Left cardiac atrium (tissue), 4 donors: ENCODE results near the gene FADS2. TPM values are rescaled to one million over a fixed set of nuclear protein-coding genes. Genes with fewer than 3 reads are reported as not detected.

Experiments
- ATAC-seq, 2 donors: fragments of 200-7000 bp; cut with Tn5 transposase; one replicate each; pipeline ENCODE4 v1.9.1; 2020; ENCODE audit warnings: mild to moderate bottlenecking in 2 of 2, moderate library complexity in 2 of 2
- DNase-seq: peaks from one replicate; pipeline ENCODE4 v3.0.0-alpha.2; 2020
- intact Hi-C, 2 donors: fragments of 100-400 bp; cut with DNase I; formaldehyde crosslinking; loops; one replicate each; pipeline versions ENCODE4 v1.14.1 to v1.15.1; 2022 to 2023
- total RNA-seq, 2 donors: library from RNA; stranded (reverse); fragmentation: NEBNext Ultra II Directional; extraction: Animal tissue kit (Norgen Biotek cat#: 25700); gene quantifications; one replicate each; pipeline ENCODE4 v1.2.1, GENCODE V29; 2021
- donor health status: DM: no; HTN: yes; CAD: no.
- donor health status: DM: no; HTN: yes; CAD: no; lungs with severe emphysema.
- donor health status: DM: yes; HTN: yes; CAD: no.
- donor health status: Dilated cardiomyopathy.

FADS2 gene
- total RNA-seq, 2 donors from 2014 or later, result 26.3 to 67.5 TPM

DNA sequence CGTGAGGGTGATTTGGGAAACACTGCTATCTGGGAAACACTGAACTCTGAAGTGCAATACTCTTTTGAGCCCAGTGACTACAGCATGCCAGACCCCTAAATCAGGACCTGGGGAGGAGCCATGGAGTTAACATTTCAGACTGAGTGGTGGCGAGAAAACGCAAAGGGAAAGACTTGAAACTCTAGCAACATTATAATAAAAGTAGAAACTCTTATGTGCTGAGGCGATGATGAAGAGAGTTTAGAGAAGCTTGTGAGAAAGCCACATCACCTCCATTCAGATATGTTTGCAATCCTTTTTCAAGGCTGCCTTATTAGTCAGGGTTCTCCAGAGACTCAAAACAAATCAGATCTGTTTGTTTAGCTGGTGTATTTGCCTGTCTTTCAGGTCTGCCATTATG lies 33.5 kb upstream of the FADS2 start:
- ATAC-seq (no peak), DNase-seq (no peak)
- intact Hi-C loops, result no loop called here

DNA sequence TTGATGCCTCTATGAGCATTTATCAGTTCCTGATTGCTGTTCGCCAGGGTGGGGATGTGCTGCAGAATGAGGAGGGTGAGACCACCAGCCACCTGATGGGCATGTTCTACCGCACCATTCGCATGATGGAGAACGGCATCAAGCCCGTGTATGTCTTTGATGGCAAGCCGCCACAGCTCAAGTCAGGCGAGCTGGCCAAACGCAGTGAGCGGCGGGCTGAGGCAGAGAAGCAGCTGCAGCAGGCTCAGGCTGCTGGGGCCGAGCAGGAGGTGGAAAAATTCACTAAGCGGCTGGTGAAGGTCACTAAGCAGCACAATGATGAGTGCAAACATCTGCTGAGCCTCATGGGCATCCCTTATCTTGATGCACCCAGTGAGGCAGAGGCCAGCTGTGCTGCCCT lies 32.6 kb upstream of the FADS2 start:
- intact Hi-C loops, result loop anchor here in 1 of 2 donors (5.0 kb wide), 2 partner anchors 102 to 312 kb away; no protein-coding TSS in a partner anchor
- ATAC-seq, result no peak
- DNase-seq, result no peak

DNA sequence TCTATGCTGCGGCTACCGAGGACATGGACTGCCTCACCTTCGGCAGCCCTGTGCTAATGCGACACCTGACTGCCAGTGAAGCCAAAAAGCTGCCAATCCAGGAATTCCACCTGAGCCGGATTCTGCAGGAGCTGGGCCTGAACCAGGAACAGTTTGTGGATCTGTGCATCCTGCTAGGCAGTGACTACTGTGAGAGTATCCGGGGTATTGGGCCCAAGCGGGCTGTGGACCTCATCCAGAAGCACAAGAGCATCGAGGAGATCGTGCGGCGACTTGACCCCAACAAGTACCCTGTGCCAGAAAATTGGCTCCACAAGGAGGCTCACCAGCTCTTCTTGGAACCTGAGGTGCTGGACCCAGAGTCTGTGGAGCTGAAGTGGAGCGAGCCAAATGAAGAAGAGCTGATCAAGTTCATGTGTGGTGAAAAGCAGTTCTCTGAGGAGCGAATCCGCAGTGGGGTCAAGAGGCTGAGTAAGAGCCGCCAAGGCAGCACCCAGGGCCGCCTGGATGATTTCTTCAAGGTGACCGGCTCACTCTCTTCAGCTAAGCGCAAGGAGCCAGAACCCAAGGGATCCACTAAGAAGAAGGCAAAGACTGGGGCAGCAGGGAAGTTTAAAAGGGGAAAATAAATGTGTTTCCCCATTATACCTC lies 32.1 kb upstream of the FADS2 start:
- no peak for DNase-seq
- no peak for ATAC-seq
- intact Hi-C loops, result loop anchor here in 1 of 2 donors (2.0 to 5.0 kb wide), 4 partner anchors 101 to 311 kb away; no protein-coding TSS in a partner anchor

DNA sequence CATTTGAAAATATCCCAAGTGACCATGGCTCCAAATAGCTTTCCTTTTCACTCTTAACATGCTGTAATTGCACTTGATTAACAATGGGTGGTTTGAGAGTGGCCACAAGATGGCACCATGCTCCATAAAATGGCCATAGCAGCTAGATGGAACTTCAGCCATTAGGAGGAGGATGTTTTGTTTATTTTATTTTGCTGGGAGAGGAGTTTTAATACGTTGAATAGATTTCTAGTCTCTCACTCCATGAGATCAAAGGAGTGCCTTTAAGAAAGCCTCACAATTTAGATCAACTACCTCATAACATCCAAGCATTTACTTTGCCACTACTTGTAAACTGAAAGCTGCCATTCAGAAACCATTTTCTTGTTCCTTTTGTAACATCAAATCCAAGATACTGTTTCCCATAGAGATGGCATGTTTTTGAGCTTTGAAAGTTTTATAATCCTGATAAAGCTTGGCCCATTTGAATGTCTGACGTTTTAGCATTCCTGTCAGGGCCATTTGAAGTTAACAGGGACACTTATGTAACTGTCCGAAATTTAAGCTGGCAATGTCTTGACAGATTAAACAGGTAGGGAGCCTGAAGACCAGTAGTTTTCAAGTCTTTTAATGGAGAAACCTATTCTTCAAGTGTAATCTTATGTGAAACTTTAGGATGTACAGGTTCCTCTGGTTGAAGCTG lies 30.7 kb upstream of the FADS2 start:
- intact Hi-C loops, result loop anchor here in 1 of 2 donors (2.0 to 5.0 kb wide), 4 partner anchors 100 to 310 kb away; no protein-coding TSS in a partner anchor
- ATAC-seq, result peak; percentile 15 to 38
- peak; percentile 82 for DNase-seq

DNA sequence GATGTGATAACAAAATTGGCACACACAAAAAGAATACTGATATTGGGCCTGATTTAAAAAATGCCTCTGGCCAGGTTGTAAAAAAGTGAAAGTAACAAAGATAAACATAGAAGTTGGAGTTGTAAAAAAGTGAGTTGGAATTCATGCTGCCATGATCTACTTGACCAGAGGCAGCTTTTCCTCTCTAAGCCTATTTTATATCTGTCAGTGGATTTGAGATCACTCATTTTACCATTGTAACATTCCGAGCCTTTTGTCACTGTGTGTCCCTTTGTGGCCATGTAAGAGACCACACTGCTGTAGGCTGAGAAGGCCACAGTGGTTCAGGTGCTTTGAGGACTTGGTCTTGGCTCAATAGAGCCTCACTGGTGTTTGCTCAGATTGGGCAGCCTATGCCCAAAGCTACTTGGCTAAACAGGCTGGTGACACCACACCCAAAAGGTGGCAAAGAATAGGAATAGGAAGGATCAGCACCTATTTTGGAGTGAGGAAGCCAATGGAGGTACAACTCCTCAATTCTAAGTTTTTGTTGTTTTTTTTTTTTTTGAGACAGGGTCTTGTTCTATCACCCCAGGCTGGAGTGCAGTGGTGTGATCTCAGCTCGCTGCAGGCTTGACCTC lies 28.3 kb upstream of the FADS2 start:
- intact Hi-C loops, result loop anchor here (5.0 to 10.0 kb wide), 5 partner anchors 65 to 308 kb away; partner anchors contain the start of gene BEST1 (in 1 of the 2)
- no peak for DNase-seq
- no peak for ATAC-seq

DNA sequence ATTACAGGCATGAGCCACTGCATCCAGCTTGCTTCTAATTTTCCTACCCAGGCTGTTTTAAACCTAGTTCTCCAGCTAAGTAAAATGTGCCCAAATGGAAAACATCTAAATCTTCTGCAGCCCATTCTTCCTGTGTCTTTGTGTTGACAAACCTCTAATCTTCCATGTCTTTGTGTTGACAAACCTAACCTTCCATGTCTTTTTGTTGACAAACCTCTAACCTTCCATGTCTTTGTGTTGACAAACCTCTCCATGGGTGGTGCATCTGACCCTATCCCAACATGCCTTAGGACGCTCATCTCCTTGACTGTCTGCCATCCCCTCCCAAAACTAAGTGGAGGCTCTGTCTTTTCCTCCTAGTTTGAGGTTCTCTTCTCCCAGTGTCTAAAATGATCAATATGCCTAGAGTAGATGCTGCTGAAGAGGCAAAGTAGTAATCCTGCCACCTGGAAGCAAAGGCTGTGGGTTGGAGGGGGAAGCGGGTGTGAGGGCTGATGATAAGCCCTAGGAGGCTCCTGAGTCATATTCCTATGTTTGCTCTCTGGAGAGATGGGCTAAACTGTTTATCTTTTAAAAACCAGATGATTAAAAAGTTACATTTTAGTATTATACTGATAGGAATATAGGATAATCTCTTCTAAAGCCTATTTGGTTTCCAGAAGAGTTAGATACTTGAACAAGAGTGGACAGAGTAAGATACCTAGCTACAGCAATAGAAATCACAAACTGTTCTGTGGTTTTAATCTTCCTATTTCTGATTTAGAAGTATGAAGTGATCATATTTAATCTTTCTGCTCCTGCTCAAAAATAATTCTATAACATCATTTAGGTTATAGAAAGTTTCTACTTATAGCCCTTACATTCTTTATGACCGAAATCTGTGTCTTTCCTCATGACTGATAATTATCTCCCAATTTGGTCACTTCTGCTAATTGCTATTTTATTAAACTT lies 27.5 kb upstream of the FADS2 start:
- intact Hi-C loops, result loop anchor here in 1 of 2 donors (5.0 to 10.0 kb wide), 3 partner anchors 64 to 274 kb away; partner anchors contain the start of gene BEST1
- DNase-seq (no peak), ATAC-seq (no peak)

DNA sequence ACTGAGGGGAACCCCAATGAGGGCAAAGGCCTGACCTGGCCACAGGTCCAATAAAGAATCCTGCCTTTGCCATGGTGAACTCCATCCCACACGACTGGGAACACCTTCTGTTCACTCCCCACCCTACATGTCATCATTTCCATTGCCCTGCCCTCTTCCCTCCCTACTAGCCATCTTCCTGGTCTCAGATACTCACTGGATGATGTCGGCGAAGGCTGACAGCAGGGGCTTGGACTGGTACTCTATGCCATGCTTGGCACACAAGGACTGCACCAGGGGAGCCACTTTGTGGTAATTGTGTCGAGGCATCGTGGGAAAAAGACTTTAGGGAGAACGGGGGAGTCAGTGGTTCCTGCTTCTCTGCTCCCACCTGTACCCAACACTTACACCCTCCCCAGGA lies 25.5 kb upstream of the FADS2 start:
- DNase-seq, result no peak
- no peak for ATAC-seq
- intact Hi-C loops, result loop anchor here in 1 of 2 donors (5.0 to 10.0 kb wide), 3 partner anchors 62 to 272 kb away; partner anchors contain the start of gene BEST1

DNA sequence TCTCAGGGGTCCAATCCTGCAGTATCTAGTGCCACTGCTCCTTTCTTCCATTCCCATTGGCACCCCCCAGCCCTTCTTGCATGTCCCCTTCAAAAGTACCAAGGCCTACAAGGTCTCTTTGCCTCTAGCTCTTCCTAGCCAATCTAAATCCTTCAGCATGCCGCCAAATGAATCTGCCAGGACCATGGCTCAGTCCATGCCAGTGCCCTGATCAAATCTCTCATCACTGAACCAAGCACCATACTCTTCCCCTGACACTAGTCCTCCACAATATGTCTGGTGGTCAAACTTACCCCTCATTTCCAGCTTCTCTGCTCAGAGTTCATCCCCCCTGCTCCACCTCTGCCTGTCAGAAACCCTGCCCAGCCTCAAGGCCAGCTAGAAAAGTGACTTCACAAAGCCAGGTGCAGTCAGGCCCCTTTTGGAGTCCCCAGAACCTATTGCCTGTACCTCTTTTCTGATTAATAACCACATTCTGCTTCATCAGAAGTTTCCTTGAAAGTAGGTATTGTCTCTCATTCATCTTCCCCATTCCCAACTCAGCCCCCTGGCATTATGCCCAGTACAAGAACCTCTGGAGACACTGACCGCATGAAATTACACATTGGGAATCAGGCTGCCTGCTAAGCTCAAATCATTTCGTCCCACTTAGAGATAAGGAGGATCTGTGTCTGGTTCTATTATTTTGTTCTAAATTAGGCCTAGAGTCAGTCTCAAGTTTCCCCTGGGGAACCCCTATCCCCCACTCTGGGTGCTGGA lies 24.0 kb upstream of the FADS2 start:
- ATAC-seq, result no peak

DNA sequence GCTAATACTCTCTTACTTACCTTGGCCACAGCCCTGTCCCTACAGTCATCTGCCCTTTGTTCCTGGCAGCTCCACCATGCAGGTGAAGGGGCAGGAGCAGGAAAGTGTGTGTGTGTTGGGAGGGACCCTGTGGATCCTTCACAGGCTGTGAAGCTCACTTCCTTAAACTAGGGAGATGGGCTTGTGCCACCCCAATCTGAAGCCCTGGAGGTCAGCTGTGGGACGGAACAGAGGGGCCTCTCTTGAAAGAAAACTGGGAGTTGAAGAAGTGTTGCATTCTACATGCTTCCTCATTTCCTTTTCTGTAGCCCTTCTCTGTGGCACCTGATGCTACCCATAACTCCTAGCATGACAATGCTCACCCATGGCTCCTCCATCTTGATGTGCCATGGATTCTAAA lies 23.0 kb upstream of the FADS2 start:
- no peak for ATAC-seq
- intact Hi-C loops, result loop anchor here in 1 of 2 donors (10.0 kb wide), 2 partner anchors 60 to 270 kb away; no protein-coding TSS in a partner anchor
- DNase-seq, result no peak

More for the DNA sequence above, 24.0 kb upstream of the FADS2 start:
- DNase-seq, result no peak
- intact Hi-C loops, result loop anchor here in 1 of 2 donors (5.0 to 10.0 kb wide), 3 partner anchors 61 to 271 kb away; partner anchors contain the start of gene BEST1

DNA sequence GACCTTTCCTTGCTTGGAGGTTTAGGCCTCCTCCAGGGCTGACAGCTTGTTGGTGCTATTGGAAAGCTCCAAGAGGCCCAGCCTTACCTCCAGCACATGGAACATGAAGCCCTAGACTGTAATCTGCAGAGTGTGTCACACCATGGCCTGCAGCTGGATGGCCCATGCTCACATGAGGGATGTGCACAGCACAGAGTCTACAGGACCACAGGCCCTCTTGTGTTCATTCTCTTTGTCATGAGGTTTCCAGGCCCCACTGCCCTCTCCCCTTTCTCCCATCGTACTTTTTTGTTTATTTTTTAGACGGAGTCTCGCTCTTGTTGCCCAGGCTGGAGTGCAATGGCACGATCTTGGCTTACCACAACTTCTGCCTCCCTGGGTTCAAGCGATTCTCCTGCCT lies 21.3 kb upstream of the FADS2 start:
- DNase-seq (no peak), ATAC-seq (no peak)
- intact Hi-C loops, result loop anchor here in 1 of 2 donors (10.0 kb wide), 2 partner anchors 58 to 268 kb away; no protein-coding TSS in a partner anchor

DNA sequence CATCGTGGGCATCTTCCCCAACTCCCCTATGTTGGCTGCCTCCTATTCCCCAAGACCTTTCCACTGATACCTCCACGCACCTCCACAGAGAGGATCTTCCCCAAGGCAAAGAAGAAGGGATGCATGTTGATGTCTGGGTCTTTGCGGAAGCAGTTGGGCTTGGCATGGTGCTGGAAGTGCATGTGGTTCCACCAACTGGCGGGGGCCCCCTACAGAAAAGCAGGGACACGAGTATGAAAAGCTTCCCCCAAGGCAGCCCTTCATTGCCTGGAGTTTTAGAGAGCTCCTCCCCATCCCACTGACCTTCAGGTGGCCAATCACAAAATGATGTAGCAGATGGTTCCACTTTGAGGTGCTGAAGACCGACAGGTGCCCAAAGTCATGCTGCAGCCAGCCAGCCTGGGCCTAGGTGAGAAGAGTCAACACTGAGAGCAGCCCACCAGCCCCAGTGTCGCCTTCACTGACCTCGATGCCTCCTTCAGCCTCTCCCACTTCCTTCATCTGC lies 17.4 kb upstream of the FADS2 start:
- ATAC-seq (no peak), DNase-seq (no peak)
- intact Hi-C loops, result no loop called here

DNA sequence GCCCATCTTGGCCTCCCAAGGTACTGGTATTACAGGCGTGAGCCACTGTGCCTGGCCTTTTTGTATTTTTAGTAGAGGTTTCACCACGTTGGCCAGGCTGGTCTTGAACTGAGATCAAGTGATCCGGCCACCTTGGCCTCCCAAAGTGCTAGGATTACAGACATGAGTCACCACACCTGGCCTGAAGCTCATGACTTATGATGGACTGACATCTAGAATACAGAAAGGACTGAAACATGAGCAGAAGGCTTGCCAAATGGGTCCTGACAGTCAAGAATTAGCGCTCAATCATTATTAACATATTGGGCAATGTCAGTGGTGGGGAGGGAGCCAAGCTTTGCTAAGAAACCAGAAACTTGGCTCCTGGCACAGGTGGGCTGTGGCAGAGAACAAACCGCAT lies 16.3 kb upstream of the FADS2 start:
- DNase-seq (no peak), ATAC-seq (no peak)
- intact Hi-C loops, result no loop called here

DNA sequence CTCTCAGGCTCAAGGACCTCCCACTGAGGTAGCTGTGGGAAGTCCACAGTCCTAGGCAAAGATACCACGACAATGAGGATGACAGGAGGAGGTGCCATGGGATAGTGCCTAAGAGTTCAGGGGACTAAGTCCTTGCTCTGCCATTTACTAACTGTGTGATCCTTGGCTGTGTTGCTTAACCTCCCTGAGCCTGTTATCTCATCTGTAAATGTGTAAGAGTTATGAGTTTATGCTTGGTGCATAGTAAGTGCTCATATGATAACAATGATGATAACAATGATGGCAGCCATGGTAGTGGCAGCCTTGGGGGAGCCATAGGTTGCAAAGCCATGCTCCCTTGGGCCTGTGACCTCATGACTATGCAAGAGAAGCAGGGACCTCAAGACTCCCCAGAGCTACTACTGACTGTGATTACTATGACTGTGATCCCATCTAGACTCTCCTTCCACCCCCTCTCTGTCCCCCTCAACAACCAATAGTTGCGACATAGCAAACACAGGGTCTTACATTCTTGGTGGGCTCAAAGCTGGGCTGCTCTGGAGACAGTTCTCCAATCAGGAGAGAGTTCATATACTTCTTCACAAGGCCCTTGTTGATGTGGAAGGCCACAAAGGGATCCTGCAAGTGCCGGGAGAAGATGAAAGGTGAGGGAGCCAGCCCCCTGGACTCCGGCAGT lies 15.2 kb upstream of the FADS2 start:
- no peak for DNase-seq
- no peak for ATAC-seq
- intact Hi-C loops, result no loop called here

DNA sequence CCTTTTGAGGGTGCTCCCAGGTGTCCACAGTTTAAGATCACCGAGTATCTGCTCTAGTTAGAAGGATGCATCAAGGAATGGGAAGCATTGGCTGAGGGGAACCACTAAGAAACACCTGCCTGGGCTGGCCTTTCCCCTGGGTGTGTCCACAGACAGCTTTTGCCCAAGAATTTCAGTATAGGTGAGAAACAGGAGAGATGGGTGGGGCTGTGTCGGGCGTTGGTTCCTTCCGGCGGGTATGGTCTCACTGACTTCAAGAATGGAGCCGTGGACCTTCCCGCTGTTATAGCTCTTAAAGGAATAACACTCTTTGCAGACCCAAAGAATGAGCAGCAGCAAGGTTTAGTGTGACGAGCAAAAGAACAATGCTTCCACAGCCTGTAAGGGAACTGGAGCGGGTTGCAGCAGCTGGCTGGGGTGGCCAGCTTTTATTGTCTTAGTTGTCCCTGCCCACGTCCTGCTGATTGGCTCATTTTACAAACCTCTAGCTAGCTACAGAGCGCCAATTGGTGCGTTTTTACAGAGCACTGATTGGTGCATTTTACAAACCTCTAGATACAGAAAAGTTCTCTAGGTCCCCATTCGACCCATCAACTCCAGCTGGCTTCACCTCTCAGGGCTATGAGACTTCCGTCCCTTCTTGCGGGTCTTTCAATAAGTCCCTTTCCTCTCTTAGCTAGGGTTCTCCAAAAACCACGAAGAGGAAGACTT lies 13.7 kb upstream of the FADS2 start:
- ATAC-seq, result no peak
- DNase-seq, result no peak
- intact Hi-C loops, result no loop called here

DNA sequence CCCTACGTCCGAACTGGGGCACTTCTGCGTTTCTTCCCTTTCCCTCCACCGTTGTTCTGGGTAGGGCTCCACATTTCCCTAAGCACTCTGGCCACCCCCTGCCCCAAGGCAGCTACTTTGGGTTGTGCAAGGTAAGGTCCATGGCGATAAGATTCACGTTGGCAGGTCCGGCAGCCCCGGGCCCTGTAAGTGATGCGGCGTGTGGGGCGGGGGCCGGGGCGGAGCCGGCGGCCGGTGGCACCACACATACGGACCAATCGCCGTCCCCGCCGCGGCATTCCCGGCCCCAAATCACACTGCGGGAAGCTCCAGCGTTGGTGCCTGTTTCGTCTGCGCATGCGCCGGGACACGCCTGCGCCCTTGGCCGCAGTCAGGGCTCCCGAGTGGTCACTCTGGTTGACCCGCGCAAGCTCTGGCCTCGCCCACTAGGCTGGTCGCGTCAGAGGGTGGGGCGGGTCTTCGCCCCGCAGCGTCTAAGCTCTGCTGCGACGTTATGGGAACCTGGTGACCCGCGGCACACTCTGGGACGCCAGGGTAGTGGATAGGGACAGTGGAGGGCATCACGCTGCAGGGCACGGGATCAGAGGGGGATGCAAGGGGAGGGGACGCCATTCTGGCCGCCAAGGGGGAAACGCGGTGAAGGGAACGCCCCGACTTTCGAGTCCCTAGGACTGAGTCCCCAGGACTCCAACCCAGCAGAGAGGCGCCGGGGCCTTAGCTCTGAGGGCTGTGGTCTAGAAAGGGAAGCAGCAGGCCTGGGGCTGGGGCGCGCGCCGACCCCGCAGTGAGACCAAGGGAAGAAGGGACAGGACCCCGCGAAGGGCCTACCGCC lies 12.9 kb upstream of the FADS2 start:
- peak; percentile 92 to 94 for ATAC-seq
- peak; percentile 98 for DNase-seq
- intact Hi-C loops, result loop anchor here in 1 of 2 donors (5.0 kb wide), 1 partner anchor 37 kb away; no protein-coding TSS in a partner anchor
